DMS53 treated with DMSO at 0.1 percent for 48 hours (cell line): Measurements from ENCODE around the gene ENTPD2.
"Not testable (repeated sequence)": the region's sequence is repeated elsewhere in the genome, so short reads cannot be mapped to it uniquely, and the experiment has no call there.

Source experiments
- DNase-seq: peaks from one replicate; lab custom pipeline; 2025; ENCODE audit not compliant: unreplicated experiment; lab: John Stamatoyannopoulos, UW

ENTPD2 gene

GRCh38 chr9:137048655-137049543 is 5.0 kb downstream of the ENTPD2 start:
- peak; percentile 49 for DNase-seq

GRCh38 chr9:137046088-137046787 is 7.6 kb downstream of the ENTPD2 start, which contains the start of gene NPDC1:
NPDC1 (minus strand) TSS chr9:137046177; CDS start chr9:137045989, 188 bp downstream.
- DNase-seq: peak; percentile 89

- DNase-seq: peak; percentile 41
These were observed 8.4 kb downstream of the ENTPD2 start for GRCh38 chr9:137045294-137046087.

- DNase-seq: peak; percentile 67
These were observed 9.2 kb downstream of the ENTPD2 start for GRCh38 chr9:137044502-137045177.

GRCh38 chr9:137044037-137044436 is 9.8 kb downstream of the ENTPD2 start:
- no peak for DNase-seq

GRCh38 chr9:137042751-137043727 is 10.8 kb downstream of the ENTPD2 start:
- DNase-seq: no peak

- no peak for DNase-seq
These were observed 12.7 kb downstream of the ENTPD2 start for GRCh38 chr9:137041124-137041523.

GRCh38 chr9:137040568-137040967 is 13.3 kb downstream of the ENTPD2 start:
- DNase-seq: no peak

- DNase-seq: no peak
These were observed 14.1 kb downstream of the ENTPD2 start for GRCh38 chr9:137039611-137040366.

- no peak for DNase-seq
These were observed 14.9 kb downstream of the ENTPD2 start for GRCh38 chr9:137038916-137039315.

GRCh38 chr9:137037483-137037882 is 16.4 kb downstream of the ENTPD2 start:
- DNase-seq: no peak

- no peak for DNase-seq
These were observed 16.8 kb downstream of the ENTPD2 start for GRCh38 chr9:137037035-137037434.

GRCh38 chr9:137035937-137036336 is 17.9 kb downstream of the ENTPD2 start:
- no peak for DNase-seq

- no peak for DNase-seq
These were observed 18.4 kb downstream of the ENTPD2 start for GRCh38 chr9:137035507-137035834.

- DNase-seq: peak; percentile 77
These were observed 19.0 kb downstream of the ENTPD2 start for GRCh38 chr9:137034709-137035506.

- peak; percentile 14 for DNase-seq
These were observed 19.7 kb downstream of the ENTPD2 start for GRCh38 chr9:137034039-137034708.

- DNase-seq: not testable (repeated sequence)
These were observed 20.4 kb downstream of the ENTPD2 start for GRCh38 chr9:137033481-137033880.

- no peak for DNase-seq
These were observed 21.0 kb downstream of the ENTPD2 start for GRCh38 chr9:137032858-137033257.
